Measurements from ENCODE around the gene BRME1. TPM values are rescaled to one million over a fixed set of nuclear protein-coding genes. Genes with fewer than 3 reads are reported as not detected.

Gene BRME1
- total RNA-seq, 1 donor from 2014 or later: 4.6 TPM

GRCh38 chr19:13914777-13915176, 8.9 kb upstream of the BRME1 start:
- no peak for TF ChIP-seq CTCF (IDR thresholded peaks at IDR 0.05; ENCODE audit: partially characterized antibody, unreplicated experiment)
- no peak overlapping the region for H3K27ac Mint-ChIP-seq (ENCODE audit: unreplicated experiment)
- no peak overlapping the region for H3K4me3 Mint-ChIP-seq (ENCODE audit: unreplicated experiment)
- no peaks in the 10 kb centered on the region for H3K36me3 Mint-ChIP-seq (ENCODE audit: unreplicated experiment)
- no peak for DNase-seq
- H3K4me1 Mint-ChIP-seq (ENCODE audit: low read depth, unreplicated experiment): no peaks in the 10 kb centered on the region
- H3K27me3 Mint-ChIP-seq (ENCODE audit: unreplicated experiment): no peaks in the 10 kb centered on the region
- peaks cover 1% of the 10 kb centered on the region for H3K9me3 Mint-ChIP-seq (ENCODE audit: unreplicated experiment)

GRCh38 chr19:13913352-13913751, 7.4 kb upstream of the BRME1 start:
- Mint-ChIP-seq H3K27ac (ENCODE audit: unreplicated experiment) (no peak overlapping the region), H3K27me3 (ENCODE audit: unreplicated experiment) (no peaks in the 10 kb centered on the region), H3K36me3 (ENCODE audit: unreplicated experiment) (no peaks in the 10 kb centered on the region), H3K4me3 (ENCODE audit: unreplicated experiment) (no peak overlapping the region), H3K9me3 (ENCODE audit: unreplicated experiment) (peaks cover 1% of the 10 kb centered on the region), H3K4me1 (ENCODE audit: low read depth, unreplicated experiment) (no peaks in the 10 kb centered on the region)
- no peak for TF ChIP-seq CTCF (IDR thresholded peaks at IDR 0.05; ENCODE audit: partially characterized antibody, unreplicated experiment)
- DNase-seq: no peak

- no peak for TF ChIP-seq CTCF (IDR thresholded peaks at IDR 0.05; ENCODE audit: partially characterized antibody, unreplicated experiment)
- no peaks in the 10 kb centered on the region for H3K27me3 Mint-ChIP-seq (ENCODE audit: unreplicated experiment)
- no peak overlapping the region for H3K27ac Mint-ChIP-seq (ENCODE audit: unreplicated experiment)
- peaks cover 6% of the 10 kb centered on the region for H3K9me3 Mint-ChIP-seq (ENCODE audit: unreplicated experiment)
- no peaks in the 10 kb centered on the region for H3K36me3 Mint-ChIP-seq (ENCODE audit: unreplicated experiment)
- DNase-seq: no peak
- H3K4me1 Mint-ChIP-seq (ENCODE audit: low read depth, unreplicated experiment): no peaks in the 10 kb centered on the region
- no peak overlapping the region for H3K4me3 Mint-ChIP-seq (ENCODE audit: unreplicated experiment)
Measured at GRCh38 chr19:13909430-13909829, 3.5 kb upstream of the BRME1 start.

GRCh38 chr19:13908674-13909073, 2.8 kb upstream of the BRME1 start:
- H3K9me3 Mint-ChIP-seq (ENCODE audit: unreplicated experiment): peaks cover 8% of the 10 kb centered on the region
- H3K4me1 Mint-ChIP-seq (ENCODE audit: low read depth, unreplicated experiment): no peaks in the 10 kb centered on the region
- H3K4me3 Mint-ChIP-seq (ENCODE audit: unreplicated experiment): no peak overlapping the region
- H3K27me3 Mint-ChIP-seq (ENCODE audit: unreplicated experiment): no peaks in the 10 kb centered on the region
- no peak for TF ChIP-seq CTCF (IDR thresholded peaks at IDR 0.05; ENCODE audit: partially characterized antibody, unreplicated experiment)
- H3K36me3 Mint-ChIP-seq (ENCODE audit: unreplicated experiment): no peaks in the 10 kb centered on the region
- DNase-seq: no peak
- H3K27ac Mint-ChIP-seq (ENCODE audit: unreplicated experiment): no peak overlapping the region

- no peak for TF ChIP-seq CTCF (IDR thresholded peaks at IDR 0.05; ENCODE audit: partially characterized antibody, unreplicated experiment)
- H3K27me3 Mint-ChIP-seq (ENCODE audit: unreplicated experiment): no peaks in the 10 kb centered on the region
- H3K36me3 Mint-ChIP-seq (ENCODE audit: unreplicated experiment): no peaks in the 10 kb centered on the region
- no peak for DNase-seq
- H3K4me1 Mint-ChIP-seq (ENCODE audit: low read depth, unreplicated experiment): no peaks in the 10 kb centered on the region
- H3K27ac Mint-ChIP-seq (ENCODE audit: unreplicated experiment): no peak overlapping the region
- H3K9me3 Mint-ChIP-seq (ENCODE audit: unreplicated experiment): peaks cover 7% of the 10 kb centered on the region
- H3K4me3 Mint-ChIP-seq (ENCODE audit: unreplicated experiment): peak overlapping the region; percentile 79
Measured at GRCh38 chr19:13906910-13907309, 993 bp upstream of the BRME1 start.
